Activated CD4-positive, alpha-beta T cell treated with anti-CD3 and anti-CD28 coated beads, Interleukin-2, amount 50 U/mL, for 24 hours (primary cell): ENCODE results near the gene ENKD1.

Experiments
- DNase-seq, 2 donors: peaks; one replicate each; pipeline ENCODE4 v3.0.0-alpha.2; 2020; ENCODE audit warnings: low read depth in 1 of 2, low spot score in 1 of 2

The ENKD1 gene

GRCh38 chr16:67651847-67652246 lies 14.7 kb downstream of the ENKD1 start:
- DNase-seq: no peak

- DNase-seq: no peak
Measured at GRCh38 chr16:67651039-67651438, 15.5 kb downstream of the ENKD1 start.

GRCh38 chr16:67650023-67650422 lies 16.5 kb downstream of the ENKD1 start:
- DNase-seq: no peak

GRCh38 chr16:67649494-67649931 lies 17.0 kb downstream of the ENKD1 start:
- no peak for DNase-seq

GRCh38 chr16:67648764-67649407 lies 17.7 kb downstream of the ENKD1 start:
- DNase-seq: no peak

- DNase-seq: no peak
Measured at GRCh38 chr16:67648088-67648763, 18.3 kb downstream of the ENKD1 start.

GRCh38 chr16:67647681-67648080 lies 18.9 kb downstream of the ENKD1 start:
- DNase-seq: no peak

- DNase-seq: no peak
Measured at GRCh38 chr16:67647111-67647651, 19.4 kb downstream of the ENKD1 start.

- no peak for DNase-seq
Measured at GRCh38 chr16:67645397-67646121, 21.0 kb downstream of the ENKD1 start.

- DNase-seq: no peak
Measured at GRCh38 chr16:67644038-67644437, 22.5 kb downstream of the ENKD1 start.

GRCh38 chr16:67641779-67642708 lies 24.5 kb downstream of the ENKD1 start:
- no peak for DNase-seq

- DNase-seq: no peak
Measured at GRCh38 chr16:67637625-67638024, 28.9 kb downstream of the ENKD1 start.

GRCh38 chr16:67636713-67637112 lies 29.8 kb downstream of the ENKD1 start:
- no peak for DNase-seq

GRCh38 chr16:67632415-67633172 lies 34.0 kb downstream of the ENKD1 start:
- no peak for DNase-seq

- DNase-seq: no peak
Measured at GRCh38 chr16:67628216-67628615, 38.3 kb downstream of the ENKD1 start.

- DNase-seq: no peak
Measured at GRCh38 chr16:67613808-67614207, 52.7 kb downstream of the ENKD1 start.
